Loucy (cell line): ENCODE measurements around the gene CXXC1.

Source experiments
- H2AFZ ChIP-seq: fragments of 200-600 bp; sonication (generic); 2 replicates; pipeline ENCODE4 v1.6.0; 2016; ENCODE audit warnings: antibody characterized with exemption, mild to moderate bottlenecking, low read length, moderate library complexity
- H3F3A ChIP-seq: fragments of 200-600 bp; 2 replicates; pipeline ENCODE4 v1.6.0; 2016; ENCODE audit warnings: antibody characterized with exemption, low read depth, mild to moderate bottlenecking
- H3K27me3 ChIP-seq: fragments of 200-600 bp; sonication (generic); 2 replicates; pipeline ENCODE4 v1.6.1; 2014; ENCODE audit warnings: low read length, mild to moderate bottlenecking; ENCODE audit not compliant: insufficient read depth, poor library complexity, severe bottlenecking
- H3K36me3 ChIP-seq: fragments of 200-600 bp; sonication (generic); 2 replicates; pipeline ENCODE4 v1.6.1; 2016; ENCODE audit warnings: low read length; ENCODE audit not compliant: insufficient read depth
- H3K4me1 ChIP-seq: fragments of 200-600 bp; sonication (generic); 2 replicates; pipeline ENCODE4 v1.5.1; 2014; ENCODE audit warnings: low read length, mild to moderate bottlenecking; ENCODE audit not compliant: insufficient read depth, poor library complexity, severe bottlenecking
- H3K4me2 ChIP-seq: fragments of 200-600 bp; sonication (generic); 2 replicates; pipeline ENCODE4 v1.6.0; 2014; ENCODE audit warnings: antibody characterized with exemption, low read length, low read depth, mild to moderate bottlenecking; ENCODE audit not compliant: poor library complexity, severe bottlenecking
- H3K4me3 ChIP-seq: fragments of 200-600 bp; sonication (generic); 2 replicates; pipeline ENCODE4 v1.5.1; 2014; ENCODE audit warnings: low read length, mild to moderate bottlenecking, mixed read lengths; ENCODE audit not compliant: poor library complexity, severe bottlenecking
- H3K79me2 ChIP-seq: fragments of 200-600 bp; sonication (generic); 2 replicates; pipeline ENCODE4 v1.6.1; 2014; ENCODE audit warnings: low read length; ENCODE audit not compliant: insufficient read depth
- H3K9ac ChIP-seq: fragments of 200-600 bp; sonication (generic); 2 replicates; pipeline ENCODE4 v1.6.0; 2014; ENCODE audit warnings: mild to moderate bottlenecking, low read depth, low read length, moderate library complexity; ENCODE audit not compliant: poor library complexity, severe bottlenecking
- H3K9me2 ChIP-seq: fragments of 200-600 bp; sonication (generic); replicated peaks from 2 replicates; pipeline ENCODE4 v1.6.1; 2016; ENCODE audit warnings: low read depth, low read length, mixed read lengths
- H3K9me3 ChIP-seq: fragments of 200-600 bp; sonication (generic); 2 replicates; pipeline ENCODE4 v1.6.1; 2014; ENCODE audit warnings: mild to moderate bottlenecking, antibody characterized with exemption, low read length, low read depth; ENCODE audit not compliant: insufficient read depth
- H4K20me1 ChIP-seq: fragments of 200-600 bp; sonication (generic); 2 replicates; pipeline ENCODE4 v1.6.0; 2014; ENCODE audit warnings: antibody characterized with exemption, low read length, mild to moderate bottlenecking; ENCODE audit not compliant: insufficient read depth, poor library complexity, severe bottlenecking
- EZH2phosphoT487 ChIP-seq: fragments of 200-600 bp; IDR thresholded peaks from 2 replicates; pipeline ENCODE4 v1.6.1; 2018; ENCODE audit warnings: antibody characterized with exemption, mild to moderate bottlenecking, moderate library complexity, borderline replicate concordance
- TF ChIP-seq, protein P1 (sequence below): fragments of 200-600 bp; sonication (generic); conservative IDR thresholded peaks from 2 replicates; pipeline ENCODE4 v1.5.1; 2014; ENCODE audit warnings: mild to moderate bottlenecking, antibody characterized with exemption, low read length

CXXC1 gene

GRCh38 chr18:50274044-50274442 is 13.4 kb downstream of the CXXC1 start:
- no peak for TF ChIP-seq EZH2phosphoT487
- TF ChIP-seq, protein P1, sequence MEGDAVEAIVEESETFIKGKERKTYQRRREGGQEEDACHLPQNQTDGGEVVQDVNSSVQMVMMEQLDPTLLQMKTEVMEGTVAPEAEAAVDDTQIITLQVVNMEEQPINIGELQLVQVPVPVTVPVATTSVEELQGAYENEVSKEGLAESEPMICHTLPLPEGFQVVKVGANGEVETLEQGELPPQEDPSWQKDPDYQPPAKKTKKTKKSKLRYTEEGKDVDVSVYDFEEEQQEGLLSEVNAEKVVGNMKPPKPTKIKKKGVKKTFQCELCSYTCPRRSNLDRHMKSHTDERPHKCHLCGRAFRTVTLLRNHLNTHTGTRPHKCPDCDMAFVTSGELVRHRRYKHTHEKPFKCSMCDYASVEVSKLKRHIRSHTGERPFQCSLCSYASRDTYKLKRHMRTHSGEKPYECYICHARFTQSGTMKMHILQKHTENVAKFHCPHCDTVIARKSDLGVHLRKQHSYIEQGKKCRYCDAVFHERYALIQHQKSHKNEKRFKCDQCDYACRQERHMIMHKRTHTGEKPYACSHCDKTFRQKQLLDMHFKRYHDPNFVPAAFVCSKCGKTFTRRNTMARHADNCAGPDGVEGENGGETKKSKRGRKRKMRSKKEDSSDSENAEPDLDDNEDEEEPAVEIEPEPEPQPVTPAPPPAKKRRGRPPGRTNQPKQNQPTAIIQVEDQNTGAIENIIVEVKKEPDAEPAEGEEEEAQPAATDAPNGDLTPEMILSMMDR, result no peak
- Histone ChIP-seq H3K9me2 (no peaks in the 10 kb centered on the region), H4K20me1 (peaks cover 15% of the 10 kb centered on the region), H3K79me2 (peaks cover 13% of the 10 kb centered on the region), H3K4me2 (no peak overlapping the region), H3K36me3 (peaks cover 72% of the 10 kb centered on the region; the same call in 1 of the 2 replicates), H3K4me1 (peaks cover 8% of the 10 kb centered on the region), H3K9me3 (no peaks in the 10 kb centered on the region), H3F3A (no peaks in the 10 kb centered on the region), H2AFZ (no peak overlapping the region), H3K9ac (no peak overlapping the region), H3K4me3 (no peak overlapping the region), H3K27me3 (no peaks in the 10 kb centered on the region)

DNA sequence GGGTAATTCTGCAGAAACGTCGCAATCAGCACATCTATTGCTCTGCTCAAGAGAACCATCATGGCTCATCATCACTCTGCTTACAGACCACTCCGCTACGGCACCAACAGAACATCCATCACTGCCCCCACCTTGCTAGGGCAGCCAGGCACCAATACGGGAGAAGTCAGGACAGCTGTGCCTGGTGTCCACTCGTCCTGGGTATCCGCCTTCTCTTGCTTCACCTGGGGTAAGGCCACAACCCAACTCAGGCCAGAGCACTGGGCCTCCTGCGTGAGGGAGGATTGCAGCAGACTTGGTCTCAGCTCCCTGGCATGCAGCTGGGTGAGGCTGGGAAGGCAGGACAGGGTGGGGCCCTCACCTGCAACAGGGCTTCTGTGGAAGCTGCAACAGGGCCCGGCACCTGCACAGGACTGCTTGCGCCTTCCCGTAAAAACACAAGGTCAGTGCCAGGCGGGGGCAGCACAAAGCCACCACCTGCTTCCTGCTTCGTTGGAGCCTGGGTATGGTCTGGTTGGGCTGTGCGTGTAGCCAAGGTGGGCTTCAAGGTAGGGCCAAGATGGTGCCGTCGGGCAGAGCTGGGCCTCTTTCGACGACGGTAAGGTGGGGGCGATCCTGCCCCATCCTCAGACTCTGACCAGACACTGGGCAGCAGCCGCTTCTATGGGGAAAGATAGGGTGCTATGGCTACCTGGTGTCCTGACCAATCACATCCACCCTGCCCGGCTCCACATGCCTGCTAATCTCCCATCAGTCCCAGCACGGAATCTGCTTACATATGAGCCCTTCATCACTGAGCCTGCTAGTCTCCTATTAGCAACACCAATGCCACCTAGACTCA is 14.1 kb downstream of the CXXC1 start:
- no peak overlapping the region for H3K4me3 ChIP-seq
- no peaks in the 10 kb centered on the region for H3F3A ChIP-seq
- H3K27me3 ChIP-seq, result no peaks in the 10 kb centered on the region
- H3K9ac ChIP-seq, result no peak overlapping the region
- H3K9me3 ChIP-seq, result no peaks in the 10 kb centered on the region
- H3K36me3 ChIP-seq, result peaks cover 74% of the 10 kb centered on the region; the same call in 1 of the 2 replicates
- no peak overlapping the region for H3K4me2 ChIP-seq
- peaks cover 6% of the 10 kb centered on the region; the same call in 1 of the 2 replicates for H3K79me2 ChIP-seq
- H4K20me1 ChIP-seq, result peaks cover 8% of the 10 kb centered on the region
- no peaks in the 10 kb centered on the region for H3K9me2 ChIP-seq
- H3K4me1 ChIP-seq, result peaks cover 3% of the 10 kb centered on the region
- no peak overlapping the region for H2AFZ ChIP-seq
- no peak for TF ChIP-seq EZH2phosphoT487
- TF ChIP-seq, protein P1, result no peak

DNA sequence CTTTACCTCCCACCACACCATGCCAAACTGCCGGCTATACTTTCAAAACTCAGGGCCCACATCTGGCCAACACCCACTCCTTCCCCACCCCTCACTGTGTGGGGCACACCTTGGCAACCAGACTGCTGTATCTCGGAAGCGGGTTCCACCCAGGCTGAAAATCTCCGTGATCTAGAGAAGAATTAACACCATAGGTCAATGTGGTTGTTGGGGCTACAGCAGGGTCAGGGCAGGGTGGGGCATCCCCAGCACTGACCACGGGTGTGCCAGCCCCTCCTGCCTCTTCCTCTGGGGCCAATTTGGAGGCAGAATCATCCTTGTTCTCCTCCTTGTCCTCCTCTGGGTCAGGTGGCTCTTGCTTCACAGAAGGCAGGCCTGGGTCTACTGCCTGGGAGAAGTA is 14.9 kb downstream of the CXXC1 start:
- H3K4me3 ChIP-seq, result no peak overlapping the region
- H3K4me2 ChIP-seq, result no peak overlapping the region
- H3K27me3 ChIP-seq, result no peaks in the 10 kb centered on the region
- H3F3A ChIP-seq, result no peaks in the 10 kb centered on the region
- H3K9ac ChIP-seq, result no peak overlapping the region
- H3K36me3 ChIP-seq, result peaks cover 74% of the 10 kb centered on the region; the same call in 1 of the 2 replicates
- no peaks in the 10 kb centered on the region for H3K9me2 ChIP-seq
- no peaks in the 10 kb centered on the region for H4K20me1 ChIP-seq
- H2AFZ ChIP-seq, result no peak overlapping the region
- TF ChIP-seq, protein P1, result no peak
- TF ChIP-seq EZH2phosphoT487, result no peak
- H3K4me1 ChIP-seq, result no peaks in the 10 kb centered on the region
- H3K9me3 ChIP-seq, result no peaks in the 10 kb centered on the region
- no peaks in the 10 kb centered on the region for H3K79me2 ChIP-seq
